Epithelial cell of proximal tubule (primary cell): ENCODE data around the gene VAMP7. TPM values are rescaled to one million over a fixed set of nuclear protein-coding genes. Genes with fewer than 3 reads are reported as not detected.

Experiments
- DNase-seq: peaks from one replicate; pipeline ENCODE4 v3.0.0-alpha.2; 2011; ENCODE audit warnings: low read depth
- H3K4me3 ChIP-seq: 2 replicates; pipeline ENCODE4 v1.5.1; 2011; ENCODE audit warnings: low read depth, mild to moderate bottlenecking, low read length
- total RNA-seq: library from RNA; depleted of rRNA; stranded (reverse); fragments of >200 nt; gene quantifications from 2 replicates; pipeline ENCODE4 v1.2.3, GENCODE V29; 2015
- TF ChIP-seq, protein P1 (sequence below): conservative IDR thresholded peaks from 2 replicates; pipeline ENCODE4 v1.5.1; 2012; ENCODE audit warnings: low read depth, mild to moderate bottlenecking, low read length

VAMP7 gene
- total RNA-seq, 1 donor from 2014 or later: 31.2 TPM

DNA sequence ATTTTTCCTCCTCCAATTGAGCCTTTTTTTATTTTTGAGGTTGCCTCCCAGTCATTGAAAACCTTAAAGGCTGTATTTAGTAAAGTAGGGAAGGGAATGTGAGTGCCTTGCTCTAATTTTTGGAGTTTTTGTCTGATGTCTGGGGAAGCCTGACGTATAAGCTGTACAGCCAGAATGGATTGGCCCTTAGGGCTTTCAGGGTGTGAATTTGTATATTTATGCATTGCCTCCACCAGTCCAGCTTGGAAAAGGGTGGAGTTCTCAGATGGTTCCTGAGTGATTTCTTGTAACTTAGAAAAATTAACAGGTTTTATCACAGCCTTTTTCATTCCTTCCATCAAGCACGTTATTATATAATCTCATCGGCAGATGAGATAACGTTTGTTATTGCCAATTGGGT, 107.7 kb downstream of the VAMP7 start:
- no peak for DNase-seq
- TF ChIP-seq, protein P1, sequence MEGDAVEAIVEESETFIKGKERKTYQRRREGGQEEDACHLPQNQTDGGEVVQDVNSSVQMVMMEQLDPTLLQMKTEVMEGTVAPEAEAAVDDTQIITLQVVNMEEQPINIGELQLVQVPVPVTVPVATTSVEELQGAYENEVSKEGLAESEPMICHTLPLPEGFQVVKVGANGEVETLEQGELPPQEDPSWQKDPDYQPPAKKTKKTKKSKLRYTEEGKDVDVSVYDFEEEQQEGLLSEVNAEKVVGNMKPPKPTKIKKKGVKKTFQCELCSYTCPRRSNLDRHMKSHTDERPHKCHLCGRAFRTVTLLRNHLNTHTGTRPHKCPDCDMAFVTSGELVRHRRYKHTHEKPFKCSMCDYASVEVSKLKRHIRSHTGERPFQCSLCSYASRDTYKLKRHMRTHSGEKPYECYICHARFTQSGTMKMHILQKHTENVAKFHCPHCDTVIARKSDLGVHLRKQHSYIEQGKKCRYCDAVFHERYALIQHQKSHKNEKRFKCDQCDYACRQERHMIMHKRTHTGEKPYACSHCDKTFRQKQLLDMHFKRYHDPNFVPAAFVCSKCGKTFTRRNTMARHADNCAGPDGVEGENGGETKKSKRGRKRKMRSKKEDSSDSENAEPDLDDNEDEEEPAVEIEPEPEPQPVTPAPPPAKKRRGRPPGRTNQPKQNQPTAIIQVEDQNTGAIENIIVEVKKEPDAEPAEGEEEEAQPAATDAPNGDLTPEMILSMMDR: no peak

More for the DNA sequence above, 107.7 kb downstream of the VAMP7 start:
- H3K4me3 ChIP-seq: no peak overlapping the region

Other genes with a start within 250 kb of the VAMP7 start
- gene IL9R, start 116.4 kb downstream of the VAMP7 start, total RNA-seq: 0.07 TPM in 1 of 2 replicates, not detected in the other